H9 (cell line): Measurements from ENCODE around the gene ANAPC10. TPM values are rescaled to one million over a fixed set of nuclear protein-coding genes. Genes with fewer than 3 reads are reported as not detected.
"Not testable (repeated sequence)": the region's sequence is repeated elsewhere in the genome, so short reads cannot be mapped to it uniquely, and the experiment has no call there.

ENCODE experiments used
- DNase-seq: peaks from one replicate; pipeline ENCODE4 v3.0.0-alpha.2; 2017
- H2AFZ ChIP-seq: one replicate; pipeline ENCODE4 v1.6.1; 2013; ENCODE audit warnings: mild to moderate bottlenecking, low read length, control low read depth, moderate library complexity
- H2AK5ac ChIP-seq: 2 replicates; pipeline ENCODE4 v1.6.1; 2013; ENCODE audit warnings: low read length, control low read depth, mixed read lengths; ENCODE audit not compliant: insufficient read length
- H2BK120ac ChIP-seq: one replicate; pipeline ENCODE4 v1.6.1; 2013; ENCODE audit warnings: low read depth, mild to moderate bottlenecking, low read length, control low read depth, inconsistent platforms; ENCODE audit not compliant: poor library complexity, severe bottlenecking
- H2BK12ac ChIP-seq: 2 replicates; pipeline ENCODE4 v1.6.1; 2013; ENCODE audit warnings: low read length, control low read depth, mixed read lengths, low read depth; ENCODE audit not compliant: insufficient read length
- H2BK15ac ChIP-seq: 2 replicates; pipeline ENCODE4 v1.6.1; 2013; ENCODE audit warnings: low read depth, low read length, control low read depth
- H2BK20ac ChIP-seq: one replicate; pipeline ENCODE4 v1.6.1; 2013; ENCODE audit warnings: low read depth, mild to moderate bottlenecking, low read length, control low read depth, inconsistent platforms; ENCODE audit not compliant: poor library complexity, severe bottlenecking
- H2BK5ac ChIP-seq: 2 replicates; pipeline ENCODE4 v1.6.1; 2013; ENCODE audit warnings: low read length, control low read depth, mixed read lengths; ENCODE audit not compliant: insufficient read length
- H3K14ac ChIP-seq: 2 replicates; pipeline ENCODE4 v1.6.1; 2013; ENCODE audit warnings: low read length, control low read depth; ENCODE audit not compliant: insufficient read depth
- H3K18ac ChIP-seq: 2 replicates; pipeline ENCODE4 v1.6.1; 2013; ENCODE audit warnings: low read depth, mild to moderate bottlenecking, mixed read lengths, low read length, control low read depth; ENCODE audit not compliant: insufficient read length
- H3K23ac ChIP-seq: 2 replicates; pipeline ENCODE4 v1.6.1; 2013; ENCODE audit warnings: low read length, control low read depth, mixed read lengths, low read depth; ENCODE audit not compliant: insufficient read length
- H3K23me2 ChIP-seq: 2 replicates; pipeline ENCODE4 v1.6.1; 2013; ENCODE audit warnings: low read depth, mild to moderate bottlenecking, mixed read lengths, low read length, control low read depth; ENCODE audit not compliant: insufficient read length, poor library complexity, severe bottlenecking
- H3K27ac ChIP-seq: 2 replicates; pipeline ENCODE4 v1.5.1; 2013; ENCODE audit warnings: low read length, control low read depth, mixed read lengths, low read depth; ENCODE audit not compliant: insufficient read length
- H3K27me3 ChIP-seq: 2 replicates; pipeline ENCODE4 v1.6.1; 2013; ENCODE audit warnings: low read length, control low read depth, inconsistent platforms; ENCODE audit not compliant: insufficient read depth
- H3K4ac ChIP-seq: 2 replicates; pipeline ENCODE4 v1.6.1; 2013; ENCODE audit warnings: low read depth, mild to moderate bottlenecking, control low read depth, inconsistent platforms, low read length, moderate library complexity
- H3K4me1 ChIP-seq: 2 replicates; pipeline ENCODE4 v1.6.1; 2013; ENCODE audit warnings: low read length, control low read depth, inconsistent platforms; ENCODE audit not compliant: insufficient read depth
- H3K4me2 ChIP-seq: 2 replicates; pipeline ENCODE4 v1.6.1; 2013; ENCODE audit warnings: low read length, control low read depth, mixed read lengths; ENCODE audit not compliant: insufficient read length, insufficient read depth
- H3K56ac ChIP-seq: 2 replicates; pipeline ENCODE4 v1.6.1; 2013; ENCODE audit warnings: low read depth, mild to moderate bottlenecking, mixed read lengths, low read length, control low read depth; ENCODE audit not compliant: insufficient read length
- H3K79me1 ChIP-seq: 2 replicates; pipeline ENCODE4 v1.6.1; 2013; ENCODE audit warnings: low read depth, mild to moderate bottlenecking, moderate library complexity, low read length, control low read depth, inconsistent platforms; ENCODE audit not compliant: insufficient read depth, poor library complexity, severe bottlenecking
- H3K79me2 ChIP-seq: 2 replicates; pipeline ENCODE4 v1.6.1; 2013; ENCODE audit warnings: low read length, control low read depth, inconsistent platforms; ENCODE audit not compliant: insufficient read depth
- H3K9ac ChIP-seq: 2 replicates; pipeline ENCODE4 v1.6.1; 2013; ENCODE audit warnings: low read length, control low read depth, mixed read lengths; ENCODE audit not compliant: insufficient read length; ENCODE audit errors: extremely low read depth
- H3K9me3 ChIP-seq: one replicate; pipeline ENCODE4 v1.6.1; 2013; ENCODE audit warnings: low read depth, low read length, inconsistent platforms; ENCODE audit not compliant: control insufficient read depth
- H3T11ph ChIP-seq: one replicate; pipeline ENCODE4 v1.6.1; 2013; ENCODE audit warnings: mild to moderate bottlenecking, low read length, control low read depth, inconsistent platforms
- H4K20me1 ChIP-seq: one replicate; pipeline ENCODE4 v1.6.1; 2013; ENCODE audit not compliant: control insufficient read depth, insufficient read length, insufficient read depth
- H4K5ac ChIP-seq: 2 replicates; pipeline ENCODE4 v1.6.1; 2013; ENCODE audit warnings: low read depth, mild to moderate bottlenecking, mixed read lengths, low read length, control low read depth; ENCODE audit not compliant: insufficient read length
- H4K8ac ChIP-seq: replicated peaks from 2 replicates; pipeline ENCODE4 v1.6.1; 2013; ENCODE audit warnings: low read length, control low read depth, mixed read lengths, low read depth; ENCODE audit not compliant: insufficient read length
- H4K91ac ChIP-seq: 2 replicates; pipeline ENCODE4 v1.6.1; 2013; ENCODE audit warnings: low read depth, mild to moderate bottlenecking, moderate library complexity, mixed read lengths, low read length, control low read depth; ENCODE audit not compliant: insufficient read length
- H3K27ac Mint-ChIP-seq, 3 experiments: 2 replicates in 2 of 3; 3 replicates in 1 of 3; pipeline ENCODE4 v1.8.0; 2020 to 2021; ENCODE audit warnings: mixed read lengths in 3 of 3, mild to moderate bottlenecking in 1 of 3, moderate library complexity in 1 of 3
- H3K27me3 Mint-ChIP-seq: 2 replicates; pipeline ENCODE4 v1.8.0; 2021; ENCODE audit warnings: low read depth, mild to moderate bottlenecking, moderate library complexity, mixed read lengths
- H3K36me3 Mint-ChIP-seq, 3 experiments: 2 replicates in 2 of 3; 3 replicates in 1 of 3; pipeline ENCODE4 v1.8.0; 2020 to 2021; ENCODE audit warnings: low read depth in 3 of 3, mixed read lengths in 3 of 3; ENCODE audit not compliant: insufficient read depth in 1 of 3
- H3K4me1 Mint-ChIP-seq, 2 experiments: 2 replicates each; pipeline ENCODE4 v1.8.0; 2020; ENCODE audit warnings: mixed read lengths in 2 of 2
- H3K4me3 Mint-ChIP-seq, 2 experiments: 2 replicates in 1 of 2; 3 replicates in 1 of 2; pipeline ENCODE4 v1.8.0; 2020 to 2021; ENCODE audit warnings: mild to moderate bottlenecking in 2 of 2, mixed read lengths in 2 of 2, moderate library complexity in 1 of 2
- H3K9me3 Mint-ChIP-seq, 2 experiments: 2 replicates in 1 of 2; 3 replicates in 1 of 2; pipeline ENCODE4 v1.8.0; 2020; ENCODE audit warnings: mild to moderate bottlenecking in 2 of 2, mixed read lengths in 2 of 2, moderate library complexity in 1 of 2
- CTCF ChIP-seq: fragments of 200-600 bp; sonication (generic); conservative IDR thresholded peaks from 3 replicates; pipeline ENCODE4 v1.8.0; 2021; ENCODE audit warnings: antibody characterized with exemption, mild to moderate bottlenecking
- WGBS: extraction: QIAGEN DNeasy Blood & Tissue Kit; methylation state at CpG from one replicate; pipeline ENCODE4 v1.1.7; 2013; ENCODE audit warnings: missing lambda C conversion rate, low lambda C conversion rate, mixed read lengths; ENCODE audit not compliant: insufficient read length; ENCODE audit errors: extremely low coverage; 5-methylcytosine and 5-hydroxymethylcytosine counted together
- total RNA-seq: library from RNA; stranded (reverse); gene quantifications from 2 replicates; pipeline ENCODE4 v1.2.1, GENCODE V29; 2021

The ANAPC10 gene
- total RNA-seq, 1 experiment from 2014 or later = 25.3 TPM

DNA sequence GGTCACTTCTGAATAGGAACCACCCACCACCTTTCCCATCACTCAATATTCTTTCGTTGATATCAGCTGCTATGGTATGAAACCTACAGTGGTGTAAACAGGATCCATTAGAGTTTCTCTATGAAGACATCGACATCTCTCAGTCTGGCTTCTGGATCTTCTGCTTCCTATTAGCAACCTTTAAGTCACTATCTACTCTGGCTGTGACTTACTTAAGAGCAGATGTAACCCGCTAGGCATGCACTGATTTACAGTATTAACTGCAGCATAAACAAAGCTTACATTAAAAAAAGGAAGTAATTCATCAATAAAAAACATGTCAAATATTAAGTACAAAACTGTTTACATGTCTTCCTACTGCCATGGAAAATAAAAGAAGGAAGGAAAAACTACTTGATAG is 96.4 kb downstream of the ANAPC10 start:
- Mint-ChIP-seq H3K9me3 (peaks cover 8 to 9% of the 10 kb centered on the region in 2 experiments; a peak in 4 of 5 replicates), H3K4me1 (peaks cover 12 to 19% of the 10 kb centered on the region in 2 experiments), H3K36me3 (peaks cover 6 to 16% (median 11%) of the 10 kb centered on the region in 3 experiments; a peak in 5 of 7 replicates), H3K27me3 (no peaks in the 10 kb centered on the region), H3K27ac (no peak overlapping the region; a peak in 1 of 7 replicates), H3K4me3 (no peak overlapping the region)
- H3K9me3 ChIP-seq = no peaks in the 10 kb centered on the region
- no peak overlapping the region for H3K4me2 ChIP-seq
- no peak overlapping the region for H4K91ac ChIP-seq
- no CpG with 5 or more reads among the region's 3 CpGs for WGBS
- H3K56ac ChIP-seq = no peak overlapping the region
- H3K27ac ChIP-seq = no peak overlapping the region
- no peak overlapping the region for H4K8ac ChIP-seq
- no peak overlapping the region for H2BK15ac ChIP-seq
- no peaks in the 10 kb centered on the region for H3K27me3 ChIP-seq
- no peaks in the 10 kb centered on the region for H3K4me1 ChIP-seq
- no peak overlapping the region for H2BK5ac ChIP-seq
- H2BK120ac ChIP-seq = no peak overlapping the region
- no peak overlapping the region for H2AK5ac ChIP-seq
- H2BK20ac ChIP-seq = no peak overlapping the region
- TF ChIP-seq CTCF = no peak
- no peaks in the 10 kb centered on the region for H4K20me1 ChIP-seq
- no peak overlapping the region for H3K4ac ChIP-seq
- H3T11ph ChIP-seq = no peak overlapping the region
- no peak overlapping the region for H3K9ac ChIP-seq
- no peak overlapping the region for H2BK12ac ChIP-seq
- no peaks in the 10 kb centered on the region for H3K23me2 ChIP-seq
- no peak for DNase-seq
- no peak overlapping the region for H3K18ac ChIP-seq
- no peak overlapping the region for H3K23ac ChIP-seq
- H2AFZ ChIP-seq = no peak overlapping the region
- no peak overlapping the region for H4K5ac ChIP-seq
- no peaks in the 10 kb centered on the region; the same call in 1 of the 2 replicates for H3K79me2 ChIP-seq
- no peaks in the 10 kb centered on the region for H3K79me1 ChIP-seq
- no peak overlapping the region for H3K14ac ChIP-seq

GRCh38 chr4:145000656-145001055 is 97.3 kb downstream of the ANAPC10 start:
- H3K27me3 ChIP-seq, H3K27ac Mint-ChIP-seq, H2BK120ac ChIP-seq, H3K4ac ChIP-seq, H3K9ac ChIP-seq, H4K20me1 ChIP-seq, H3T11ph ChIP-seq, H3K56ac ChIP-seq, H3K27me3 Mint-ChIP-seq, H2BK12ac ChIP-seq, H4K91ac ChIP-seq, H3K4me2 ChIP-seq, H3K23me2 ChIP-seq, H3K18ac ChIP-seq, H2BK5ac ChIP-seq, H3K14ac ChIP-seq, DNase-seq, H2AFZ ChIP-seq, H3K23ac ChIP-seq, H3K4me1 ChIP-seq, H3K79me2 ChIP-seq, H2BK15ac ChIP-seq, H4K5ac ChIP-seq, H3K9me3 ChIP-seq, H3K9me3 Mint-ChIP-seq, H3K79me1 ChIP-seq, H3K4me3 Mint-ChIP-seq, H3K27ac ChIP-seq, H2BK20ac ChIP-seq, H2AK5ac ChIP-seq, H4K8ac ChIP-seq: not testable (repeated sequence)
- Mint-ChIP-seq H3K4me1 (peaks cover 12 to 19% of the 10 kb centered on the region in 2 experiments), H3K36me3 (peaks cover 6 to 16% (median 11%) of the 10 kb centered on the region in 3 experiments; a peak in 5 of 7 replicates)
- no CpG with 5 or more reads among the region's 5 CpGs for WGBS
